Measurements from ENCODE around the gene GOLT1A.

GOLT1A gene

DNA sequence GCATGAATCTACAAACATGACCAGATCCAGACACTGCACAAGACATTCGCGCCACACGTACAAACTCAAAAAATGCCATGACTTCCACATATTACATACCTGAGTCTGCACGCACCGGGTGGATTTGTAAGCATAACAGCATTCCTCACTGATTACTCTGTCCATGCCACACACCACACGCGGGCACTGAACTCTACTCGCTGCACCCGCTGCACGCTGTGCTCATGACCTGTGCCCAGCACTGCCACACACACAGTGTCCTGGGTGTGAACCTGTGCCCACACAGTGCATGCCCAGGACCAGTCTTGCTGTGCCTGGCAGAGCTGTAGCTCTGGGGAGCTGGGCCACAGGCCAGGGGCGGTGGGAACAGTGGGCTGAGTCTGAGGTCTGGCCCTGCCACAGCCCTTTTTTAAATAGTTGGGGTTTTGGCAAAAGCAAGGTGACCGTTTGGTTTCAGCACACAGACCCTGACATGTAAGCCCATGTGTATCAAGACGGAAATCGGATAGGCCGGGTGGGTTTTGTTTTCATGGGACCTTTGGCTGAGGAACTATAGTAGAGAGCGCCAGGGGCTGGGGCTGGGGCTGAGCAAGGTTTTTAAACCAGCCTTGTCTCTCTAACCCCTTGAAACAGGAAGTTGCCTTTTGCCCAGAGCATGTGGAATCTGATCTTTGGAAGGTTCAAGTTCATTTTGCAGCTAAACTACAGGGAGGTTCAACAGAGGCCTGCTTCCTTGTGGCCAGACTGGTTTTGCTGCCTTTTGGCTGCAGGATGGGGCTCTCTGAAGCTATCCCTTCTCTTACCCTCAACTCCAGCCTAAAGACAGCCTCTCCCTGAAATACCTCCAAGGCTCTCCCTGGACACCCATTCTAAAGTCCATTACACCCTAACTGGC, 12.3 kb upstream of the GOLT1A start:
- no peaks in the 10 kb centered on the region for H3K9me3 ChIP-seq (replicated peaks; ENCODE audit: low read length)
- H3K9ac ChIP-seq (ENCODE audit: low read depth, low read length) = no peak overlapping the region
- peaks cover 23% of the 10 kb centered on the region for H3K36me3 ChIP-seq (ENCODE audit: insufficient read depth, low read length)
- H3K4me3 ChIP-seq (ENCODE audit: low read length) = no peak overlapping the region
- peaks cover 7% of the 10 kb centered on the region for H3K4me1 ChIP-seq (ENCODE audit: control insufficient read depth, insufficient read depth, low read length)
- H3K27me3 ChIP-seq (ENCODE audit: control insufficient read depth, insufficient read depth, low read length) = no peaks in the 10 kb centered on the region
- no peak overlapping the region for H3K4me2 ChIP-seq (ENCODE audit: low read length)

DNA sequence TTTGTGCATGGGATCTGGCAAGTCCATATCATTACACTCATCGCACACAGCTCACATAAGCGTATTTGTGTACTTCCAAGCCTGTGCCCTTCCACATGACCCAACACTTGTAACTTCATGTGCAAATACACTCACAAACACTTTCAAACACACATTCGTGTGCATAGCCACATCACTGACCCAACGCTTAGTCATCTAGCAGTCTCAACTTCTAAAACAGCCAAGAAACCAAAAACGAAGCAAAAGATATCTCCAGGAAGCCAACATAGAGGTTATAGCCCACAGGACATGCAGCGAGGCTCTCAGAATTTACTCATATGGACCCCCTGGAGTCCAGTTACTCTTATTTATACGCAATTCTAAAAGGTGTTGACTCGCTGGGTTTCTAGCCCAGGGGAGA, 10.9 kb upstream of the GOLT1A start:
- Histone ChIP-seq H3K36me3 (ENCODE audit: insufficient read depth, low read length) (peaks cover 18% of the 10 kb centered on the region), H3K4me1 (ENCODE audit: control insufficient read depth, insufficient read depth, low read length) (peaks cover 7% of the 10 kb centered on the region), H3K9ac (ENCODE audit: low read depth, low read length) (no peak overlapping the region), H3K4me2 (ENCODE audit: low read length) (no peak overlapping the region), H3K9me3 (replicated peaks; ENCODE audit: low read length) (no peaks in the 10 kb centered on the region), H3K4me3 (ENCODE audit: low read length) (no peak overlapping the region), H3K27me3 (ENCODE audit: control insufficient read depth, insufficient read depth, low read length) (no peaks in the 10 kb centered on the region)

DNA sequence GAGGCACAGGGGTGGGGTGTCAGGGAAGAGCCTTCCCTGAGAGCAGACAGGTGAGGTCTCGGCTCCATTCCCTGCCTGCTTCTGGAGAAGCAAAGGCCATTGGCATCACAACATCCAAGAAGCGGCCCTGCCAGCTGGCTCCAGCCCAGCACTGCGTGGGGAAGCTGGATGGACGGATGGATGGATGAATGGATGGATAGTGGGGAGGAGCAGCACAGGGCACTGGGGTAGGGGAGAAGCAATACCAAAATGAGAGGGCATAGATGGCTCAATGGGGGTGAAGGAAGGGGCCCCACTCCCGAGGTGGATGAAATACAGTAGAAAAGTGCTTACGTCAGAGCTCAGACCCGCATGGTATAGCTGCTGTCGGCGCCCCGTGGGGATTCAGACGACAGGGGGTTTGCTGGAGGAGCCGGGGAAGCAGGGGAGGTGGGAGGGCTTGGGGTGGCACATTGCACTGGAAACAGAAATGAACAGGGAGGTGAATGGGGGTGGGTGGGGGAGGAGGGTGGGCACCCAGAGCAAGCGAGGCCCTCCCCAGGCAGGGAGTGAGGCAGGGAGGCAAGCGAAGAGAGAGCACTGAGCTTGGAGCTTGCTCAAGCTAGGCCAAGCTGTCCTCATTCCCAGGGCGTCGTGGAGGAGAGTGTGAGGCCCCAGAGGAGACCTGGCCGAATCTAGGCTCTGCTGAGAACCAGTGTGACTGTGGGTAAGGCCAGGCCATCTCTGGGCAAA, 9.5 kb upstream of the GOLT1A start:
- Histone ChIP-seq H3K9me3 (replicated peaks; ENCODE audit: low read length) (no peaks in the 10 kb centered on the region), H3K4me2 (ENCODE audit: low read length) (no peak overlapping the region), H3K4me3 (ENCODE audit: low read length) (no peak overlapping the region), H3K9ac (ENCODE audit: low read depth, low read length) (no peak overlapping the region), H3K36me3 (ENCODE audit: insufficient read depth, low read length) (peaks cover 22% of the 10 kb centered on the region), H3K27me3 (ENCODE audit: control insufficient read depth, insufficient read depth, low read length) (peaks cover 4% of the 10 kb centered on the region), H3K4me1 (ENCODE audit: control insufficient read depth, insufficient read depth, low read length) (peaks cover 7% of the 10 kb centered on the region)

DNA sequence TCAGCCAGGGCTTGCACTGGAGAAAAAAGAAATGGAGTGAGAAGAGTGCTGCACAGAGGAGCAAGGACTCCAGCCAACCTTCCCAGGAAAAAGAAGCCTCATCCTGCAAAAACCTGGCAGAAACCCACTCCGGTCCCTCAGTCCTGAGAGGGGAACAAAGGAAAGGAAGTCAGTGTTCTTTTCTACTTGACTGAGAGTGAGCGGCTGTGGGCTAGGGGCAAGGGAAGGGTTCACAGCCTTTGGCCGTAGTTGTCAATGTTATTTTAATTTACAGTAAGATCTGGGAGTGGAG, 8.9 kb upstream of the GOLT1A start:
- no peak overlapping the region for H3K4me3 ChIP-seq (ENCODE audit: low read length)

DNA sequence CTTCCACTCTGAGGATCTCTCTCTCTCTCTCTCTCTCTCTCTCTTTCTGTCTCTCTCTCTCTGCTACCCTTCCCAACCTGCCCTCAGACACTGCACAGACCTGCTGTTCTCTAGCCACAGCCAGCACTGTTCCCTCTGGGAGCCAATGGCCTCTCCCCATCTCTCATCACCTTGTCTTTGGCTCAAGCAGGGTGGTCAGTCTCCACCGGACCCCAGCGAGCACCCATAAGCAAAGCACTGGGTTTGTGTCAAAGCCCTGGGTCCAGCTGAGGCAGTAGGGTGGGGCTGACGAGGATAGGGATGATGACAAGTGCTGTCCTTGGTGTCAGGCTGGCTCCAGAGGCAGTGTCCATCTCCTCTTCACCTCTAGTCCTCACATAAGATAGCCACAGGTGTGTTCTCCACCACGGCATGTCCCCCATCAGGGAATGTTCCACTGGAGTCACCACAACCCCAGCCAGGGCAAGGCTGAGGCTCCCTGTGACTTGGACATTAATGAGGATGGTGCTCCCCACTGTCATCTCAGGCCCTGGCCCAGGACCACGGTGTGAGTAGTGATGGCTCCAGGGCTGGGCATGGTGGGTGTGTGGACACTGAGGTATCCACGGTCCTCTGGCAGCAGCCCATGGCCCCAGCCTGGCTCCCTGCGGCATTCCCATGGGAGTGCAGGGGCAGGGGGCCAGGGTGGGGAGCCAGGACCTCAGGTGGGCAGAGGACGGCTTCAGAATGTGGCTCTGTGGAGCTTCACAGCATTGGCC, 8.4 kb upstream of the GOLT1A start:
- H3K9me3 ChIP-seq (replicated peaks; ENCODE audit: low read length) = no peaks in the 10 kb centered on the region
- peaks cover 22% of the 10 kb centered on the region for H3K36me3 ChIP-seq (ENCODE audit: insufficient read depth, low read length)
- H3K27me3 ChIP-seq (ENCODE audit: control insufficient read depth, insufficient read depth, low read length) = peaks cover 14% of the 10 kb centered on the region
- H3K4me3 ChIP-seq (ENCODE audit: low read length) = no peak overlapping the region
- H3K4me1 ChIP-seq (ENCODE audit: control insufficient read depth, insufficient read depth, low read length) = peaks cover 7% of the 10 kb centered on the region
- no peak overlapping the region for H3K9ac ChIP-seq (ENCODE audit: low read depth, low read length)
- H3K4me2 ChIP-seq (ENCODE audit: low read length) = no peak overlapping the region

More for the DNA sequence above, 8.9 kb upstream of the GOLT1A start:
- Histone ChIP-seq H3K9me3 (replicated peaks; ENCODE audit: low read length) (no peaks in the 10 kb centered on the region), H3K4me1 (ENCODE audit: control insufficient read depth, insufficient read depth, low read length) (peaks cover 7% of the 10 kb centered on the region), H3K36me3 (ENCODE audit: insufficient read depth, low read length) (peaks cover 22% of the 10 kb centered on the region), H3K9ac (ENCODE audit: low read depth, low read length) (no peak overlapping the region), H3K4me2 (ENCODE audit: low read length) (no peak overlapping the region), H3K27me3 (ENCODE audit: control insufficient read depth, insufficient read depth, low read length) (peaks cover 10% of the 10 kb centered on the region)

DNA sequence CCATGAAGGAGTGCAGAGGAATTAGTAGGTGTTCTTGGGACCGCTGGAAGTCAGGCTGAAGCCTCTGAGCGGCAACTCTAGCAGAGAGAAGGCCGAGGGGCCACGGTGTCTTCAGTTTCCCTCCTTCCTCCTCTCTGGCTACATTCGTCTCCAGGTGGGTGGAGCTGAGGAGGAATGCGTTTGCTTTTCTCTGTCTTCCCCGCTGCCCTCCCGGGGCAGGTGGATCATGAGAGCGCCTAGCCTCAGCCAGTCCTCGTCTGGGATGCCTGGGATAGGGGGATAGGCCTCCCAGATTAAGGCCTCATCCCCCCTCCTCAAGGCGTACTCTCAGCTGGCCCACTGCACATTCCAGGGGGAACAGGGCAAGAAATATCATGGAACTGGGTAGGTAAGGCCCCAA, 7.5 kb upstream of the GOLT1A start:
- Histone ChIP-seq H3K4me2 (ENCODE audit: low read length) (no peak overlapping the region), H3K4me3 (ENCODE audit: low read length) (no peak overlapping the region), H3K36me3 (ENCODE audit: insufficient read depth, low read length) (peaks cover 22% of the 10 kb centered on the region), H3K9ac (ENCODE audit: low read depth, low read length) (no peak overlapping the region), H3K27me3 (ENCODE audit: control insufficient read depth, insufficient read depth, low read length) (peaks cover 15% of the 10 kb centered on the region), H3K9me3 (replicated peaks; ENCODE audit: low read length) (no peaks in the 10 kb centered on the region), H3K4me1 (ENCODE audit: control insufficient read depth, insufficient read depth, low read length) (peaks cover 7% of the 10 kb centered on the region)

DNA sequence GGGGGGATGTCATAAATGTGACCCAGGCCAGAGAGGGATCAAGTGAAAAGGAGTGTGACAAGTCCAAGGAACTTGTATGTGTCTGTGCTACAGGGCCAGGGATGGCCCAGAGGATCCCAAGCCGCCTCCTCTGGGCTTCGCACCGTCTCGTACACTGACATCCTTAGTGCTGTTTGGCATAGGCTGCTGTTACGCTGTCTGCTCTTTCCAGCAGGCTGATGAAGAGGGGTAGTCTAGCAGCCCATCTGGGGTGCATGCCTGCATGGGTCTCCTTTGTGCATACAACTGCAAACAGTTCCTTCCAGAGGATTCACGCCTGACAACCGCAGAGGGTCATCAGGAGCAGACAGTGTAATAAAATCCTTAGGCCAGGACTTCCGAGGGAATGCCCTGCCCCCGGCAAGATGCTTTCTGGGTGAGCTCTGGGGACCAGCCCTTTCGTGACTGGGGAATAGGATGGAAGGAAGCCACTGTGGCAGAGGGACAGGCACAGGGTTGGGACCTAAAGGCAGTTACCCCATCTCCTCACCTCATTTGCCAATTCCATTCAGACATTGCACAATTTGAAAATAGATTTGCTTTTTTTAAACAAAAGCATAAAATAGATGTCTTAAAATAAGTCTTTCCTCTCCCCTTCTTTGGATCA, 6.3 kb upstream of the GOLT1A start:
- Histone ChIP-seq H3K36me3 (ENCODE audit: insufficient read depth, low read length) (peaks cover 22% of the 10 kb centered on the region), H3K4me3 (ENCODE audit: low read length) (no peak overlapping the region), H3K4me1 (ENCODE audit: control insufficient read depth, insufficient read depth, low read length) (no peaks in the 10 kb centered on the region), H3K9me3 (replicated peaks; ENCODE audit: low read length) (no peaks in the 10 kb centered on the region), H3K9ac (ENCODE audit: low read depth, low read length) (no peak overlapping the region), H3K4me2 (ENCODE audit: low read length) (no peak overlapping the region), H3K27me3 (ENCODE audit: control insufficient read depth, insufficient read depth, low read length) (peaks cover 15% of the 10 kb centered on the region)

DNA sequence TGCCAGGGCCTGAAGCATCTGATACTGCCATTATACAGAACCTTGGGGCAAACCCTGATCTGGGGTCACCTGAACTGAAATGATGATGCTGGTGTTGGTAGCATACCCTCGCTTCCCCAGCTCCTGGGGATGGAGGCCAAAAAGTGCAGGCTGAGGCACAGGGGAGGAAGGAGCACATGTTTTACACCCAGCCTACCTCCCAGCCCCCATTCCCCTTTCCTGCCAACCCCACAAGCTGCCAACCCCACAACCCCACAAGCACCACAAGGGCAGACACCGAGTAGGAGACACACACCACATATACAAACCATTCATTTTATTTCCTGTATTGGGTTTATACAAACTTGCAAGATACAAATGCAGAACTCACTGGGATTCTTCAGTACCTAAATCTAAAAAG, 4.8 kb upstream of the GOLT1A start:
- Histone ChIP-seq H3K4me2 (ENCODE audit: low read length) (no peak overlapping the region), H3K9ac (ENCODE audit: low read depth, low read length) (no peak overlapping the region), H3K27me3 (ENCODE audit: control insufficient read depth, insufficient read depth, low read length) (peaks cover 15% of the 10 kb centered on the region), H3K4me3 (ENCODE audit: low read length) (no peak overlapping the region), H3K9me3 (replicated peaks; ENCODE audit: low read length) (no peaks in the 10 kb centered on the region), H3K4me1 (ENCODE audit: control insufficient read depth, insufficient read depth, low read length) (peaks cover 5% of the 10 kb centered on the region), H3K36me3 (ENCODE audit: insufficient read depth, low read length) (peaks cover 16% of the 10 kb centered on the region)

DNA sequence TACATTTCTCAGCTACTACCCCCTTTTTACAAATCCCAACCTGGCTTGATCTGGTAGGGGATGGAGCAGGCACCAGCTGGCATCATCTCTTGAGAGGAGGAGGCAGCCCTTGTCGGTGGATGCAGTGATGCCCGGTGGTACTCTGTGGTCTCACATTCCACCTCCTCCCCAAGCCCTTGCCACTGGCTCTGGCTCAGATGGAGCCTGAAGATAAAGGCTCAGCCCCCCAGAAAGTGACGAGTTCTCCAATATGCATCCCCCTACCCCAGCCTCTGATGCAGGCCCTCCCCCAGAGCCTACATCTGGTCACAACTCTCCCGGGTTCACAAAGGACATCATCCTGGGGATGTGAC, 3.8 kb upstream of the GOLT1A start:
- Histone ChIP-seq H3K9ac (ENCODE audit: low read depth, low read length) (no peak overlapping the region), H3K9me3 (replicated peaks; ENCODE audit: low read length) (no peaks in the 10 kb centered on the region), H3K36me3 (ENCODE audit: insufficient read depth, low read length) (peaks cover 16% of the 10 kb centered on the region), H3K4me3 (ENCODE audit: low read length) (no peak overlapping the region), H3K4me1 (ENCODE audit: control insufficient read depth, insufficient read depth, low read length) (peaks cover 5% of the 10 kb centered on the region), H3K4me2 (ENCODE audit: low read length) (no peak overlapping the region), H3K27me3 (ENCODE audit: control insufficient read depth, insufficient read depth, low read length) (peaks cover 22% of the 10 kb centered on the region)

DNA sequence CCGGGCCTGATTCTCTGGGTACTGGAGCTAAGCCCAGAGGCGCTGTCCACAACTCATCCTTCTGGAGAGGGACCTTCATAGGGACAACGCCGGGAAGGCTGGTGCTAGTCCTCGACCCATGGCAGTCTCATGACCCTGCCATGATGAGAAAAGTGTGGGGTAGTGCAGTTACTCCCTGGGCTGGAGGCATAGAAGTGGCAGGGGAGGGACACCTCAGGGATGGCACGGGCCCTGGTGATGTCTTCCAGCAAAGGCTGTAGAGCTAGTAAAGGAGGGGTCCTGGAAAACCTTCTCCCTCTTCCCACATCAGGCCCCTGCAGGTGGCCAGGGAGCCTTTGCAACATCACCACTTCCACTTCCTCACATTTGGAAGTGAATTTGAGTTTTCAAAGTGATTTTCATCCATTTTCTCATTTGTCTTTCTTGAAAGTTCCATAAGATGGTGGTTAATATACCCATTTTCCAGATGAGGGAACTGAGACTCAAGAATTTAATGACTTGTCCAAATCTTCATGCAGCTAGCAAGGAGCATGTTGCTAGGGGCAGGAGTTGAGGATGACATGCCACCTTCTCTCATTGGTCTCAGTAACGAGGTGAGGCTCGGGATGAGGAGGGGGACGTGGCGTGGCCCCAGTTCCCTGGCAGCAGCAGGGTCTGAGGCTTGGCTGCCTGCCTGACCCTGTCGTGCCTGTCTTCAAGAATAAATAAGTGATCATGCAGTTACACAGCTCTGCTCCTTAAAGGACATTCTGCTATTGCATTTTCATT, 3.3 kb upstream of the GOLT1A start:
- H3K4me2 ChIP-seq (ENCODE audit: low read length) = no peak overlapping the region
- no peak overlapping the region for H3K4me3 ChIP-seq (ENCODE audit: low read length)
- peaks cover 12% of the 10 kb centered on the region for H3K36me3 ChIP-seq (ENCODE audit: insufficient read depth, low read length)
- H3K9me3 ChIP-seq (replicated peaks; ENCODE audit: low read length) = no peaks in the 10 kb centered on the region
- peaks cover 5% of the 10 kb centered on the region for H3K4me1 ChIP-seq (ENCODE audit: control insufficient read depth, insufficient read depth, low read length)
- peaks cover 22% of the 10 kb centered on the region for H3K27me3 ChIP-seq (ENCODE audit: control insufficient read depth, insufficient read depth, low read length)
- no peak overlapping the region for H3K9ac ChIP-seq (ENCODE audit: low read depth, low read length)
